IPS-NIHi11 (cell line): ENCODE results near the gene CHCHD10.

Source experiments
- DNase-seq: peaks from one replicate; pipeline ENCODE4 v3.0.0; 2012; ENCODE audit warnings: mixed read lengths, low spot score

The CHCHD10 gene

GRCh38 chr22:23772649-23773473, 5.1 kb upstream of the CHCHD10 start, which contains the start of gene MMP11:
TSS of gene MMP11 (plus strand) at chr22:23772849. CDS start at chr22:23772871, 22 bp downstream.
- DNase-seq: peak; percentile 86

- DNase-seq: no peak
Observed at GRCh38 chr22:23772315-23772648, 4.5 kb upstream of the CHCHD10 start.

GRCh38 chr22:23769321-23769965, 1.7 kb upstream of the CHCHD10 start:
- DNase-seq: no peak

- no peak for DNase-seq
Observed at GRCh38 chr22:23767303-23767672, 484 bp downstream of the CHCHD10 start.

- no peak for DNase-seq
Observed at GRCh38 chr22:23764899-23765881, 2.6 kb downstream of the CHCHD10 start.

- no peak for DNase-seq
Observed at GRCh38 chr22:23763954-23764353, 3.8 kb downstream of the CHCHD10 start.

- no peak for DNase-seq
Observed at GRCh38 chr22:23763579-23763945, 4.2 kb downstream of the CHCHD10 start.

GRCh38 chr22:23762842-23763578, 4.8 kb downstream of the CHCHD10 start, which contains the start of gene C22orf15:
TSS of gene C22orf15 (plus strand) at chr22:23762990. CDS start at chr22:23763307, 317 bp downstream.
- DNase-seq: peak; percentile 57

- DNase-seq: no peak
Observed at GRCh38 chr22:23760056-23760455, 7.7 kb downstream of the CHCHD10 start.

- DNase-seq: no peak
Observed at GRCh38 chr22:23759566-23759965, 8.2 kb downstream of the CHCHD10 start.

- no peak for DNase-seq
Observed at GRCh38 chr22:23756891-23757290, 10.9 kb downstream of the CHCHD10 start.

- DNase-seq: no peak
Observed at GRCh38 chr22:23755711-23756110, 12.1 kb downstream of the CHCHD10 start.

GRCh38 chr22:23754980-23755636, 12.7 kb downstream of the CHCHD10 start:
- no peak for DNase-seq

GRCh38 chr22:23754220-23754919, 13.4 kb downstream of the CHCHD10 start, which contains the start of gene VPREB3:
TSS of gene VPREB3 (minus strand) at chr22:23754425. CDS start at chr22:23754363, 62 bp downstream.
- DNase-seq: no peak

- DNase-seq: no peak
Observed at GRCh38 chr22:23753385-23753784, 14.4 kb downstream of the CHCHD10 start.

GRCh38 chr22:23752750-23753149, 15.0 kb downstream of the CHCHD10 start:
- DNase-seq: no peak

- DNase-seq: no peak
Observed at GRCh38 chr22:23752090-23752691, 15.6 kb downstream of the CHCHD10 start.

- DNase-seq: peak; percentile 46
Observed at GRCh38 chr22:23751441-23751996, 16.3 kb downstream of the CHCHD10 start.

- peak; percentile 99 for DNase-seq
Observed at GRCh38 chr22:23750714-23751440, 16.9 kb downstream of the CHCHD10 start, which contains the start of gene ZNF70. TSS of gene ZNF70 (minus strand) at chr22:23751112. CDS start at chr22:23745140, 5,972 bp downstream.
